ENCODE measurements around the gene LRRC47.

GRCh38 chr1:3780901-3781300, 15.4 kb downstream of the LRRC47 start:
- TF ChIP-seq ZNF70 (CRISPR knock-in tag; IDR thresholded peaks at IDR 0.05) (no peak), RARB (CRISPR knock-in tag; IDR thresholded peaks at IDR 0.05) (no peak), TSHZ2 (CRISPR knock-in tag; IDR thresholded peaks at IDR 0.05) (no peak), OSR1 (CRISPR knock-in tag; IDR thresholded peaks at IDR 0.05) (no peak), ZNF565 (CRISPR knock-in tag; conservative IDR thresholded peaks at IDR 0.05; ENCODE audit: low read depth) (no peak), CSDC2 (CRISPR knock-in tag; IDR thresholded peaks at IDR 0.05) (no peak)

Data from SK-N-SH treated with all-trans-retinoic acid at 6 μM for 48 hours (cell line).